RWPE2 (cell line): ENCODE data around the gene ERVK3-1.
"Not testable (repeated sequence)": the region's sequence is repeated elsewhere in the genome, so short reads cannot be mapped to it uniquely, and the experiment has no call there.

ENCODE experiments used
- ATAC-seq: fragments of 200-7000 bp; cut with Tn5 transposase; 3 replicates; pipeline ENCODE4 v1.9.1; 2021; ENCODE audit warnings: low read depth
- DNase-seq: peaks from one replicate; pipeline ENCODE4 v3.0.0-alpha.2; 2020; ENCODE audit warnings: low spot score
- H3K27ac ChIP-seq: fragments of 450-650 bp; 2 replicates; pipeline ENCODE4 v1.5.1; 2017; ENCODE audit warnings: mild to moderate bottlenecking; ENCODE audit not compliant: poor library complexity, severe bottlenecking
- H3K27me3 ChIP-seq: fragments of 250-450 bp; sonication (Bioruptor Pico); 2 replicates; pipeline ENCODE4 v1.5.1; 2021; ENCODE audit warnings: mild to moderate bottlenecking, moderate library complexity; ENCODE audit not compliant: insufficient read depth, poor library complexity, severe bottlenecking
- H3K36me3 ChIP-seq: fragments of 250-450 bp; sonication (Bioruptor Pico); 2 replicates; pipeline ENCODE4 v1.5.1; 2020; ENCODE audit warnings: low read depth, mild to moderate bottlenecking, moderate library complexity
- H3K4me1 ChIP-seq: fragments of 250-450 bp; sonication (Bioruptor Pico); 2 replicates; pipeline ENCODE4 v1.5.1; 2021; ENCODE audit warnings: mild to moderate bottlenecking, moderate library complexity; ENCODE audit not compliant: insufficient read depth, poor library complexity, severe bottlenecking
- H3K4me3 ChIP-seq: fragments of 250-450 bp; sonication (Bioruptor Pico); 2 replicates; pipeline ENCODE4 v1.5.1; 2021; ENCODE audit warnings: mild to moderate bottlenecking, moderate library complexity; ENCODE audit not compliant: severe bottlenecking
- H3K9me3 ChIP-seq: fragments of 250-450 bp; sonication (Bioruptor Pico); 2 replicates; pipeline ENCODE4 v1.5.1; 2021; ENCODE audit warnings: mild to moderate bottlenecking, moderate library complexity; ENCODE audit not compliant: severe bottlenecking
- TF ChIP-seq, protein P1 (sequence below): fragments of 450-650 bp; IDR thresholded peaks from one replicate; pipeline ENCODE4 v1.5.1; 2017; ENCODE audit warnings: mild to moderate bottlenecking, moderate library complexity; ENCODE audit not compliant: poor library complexity, severe bottlenecking

ERVK3-1 gene

DNA sequence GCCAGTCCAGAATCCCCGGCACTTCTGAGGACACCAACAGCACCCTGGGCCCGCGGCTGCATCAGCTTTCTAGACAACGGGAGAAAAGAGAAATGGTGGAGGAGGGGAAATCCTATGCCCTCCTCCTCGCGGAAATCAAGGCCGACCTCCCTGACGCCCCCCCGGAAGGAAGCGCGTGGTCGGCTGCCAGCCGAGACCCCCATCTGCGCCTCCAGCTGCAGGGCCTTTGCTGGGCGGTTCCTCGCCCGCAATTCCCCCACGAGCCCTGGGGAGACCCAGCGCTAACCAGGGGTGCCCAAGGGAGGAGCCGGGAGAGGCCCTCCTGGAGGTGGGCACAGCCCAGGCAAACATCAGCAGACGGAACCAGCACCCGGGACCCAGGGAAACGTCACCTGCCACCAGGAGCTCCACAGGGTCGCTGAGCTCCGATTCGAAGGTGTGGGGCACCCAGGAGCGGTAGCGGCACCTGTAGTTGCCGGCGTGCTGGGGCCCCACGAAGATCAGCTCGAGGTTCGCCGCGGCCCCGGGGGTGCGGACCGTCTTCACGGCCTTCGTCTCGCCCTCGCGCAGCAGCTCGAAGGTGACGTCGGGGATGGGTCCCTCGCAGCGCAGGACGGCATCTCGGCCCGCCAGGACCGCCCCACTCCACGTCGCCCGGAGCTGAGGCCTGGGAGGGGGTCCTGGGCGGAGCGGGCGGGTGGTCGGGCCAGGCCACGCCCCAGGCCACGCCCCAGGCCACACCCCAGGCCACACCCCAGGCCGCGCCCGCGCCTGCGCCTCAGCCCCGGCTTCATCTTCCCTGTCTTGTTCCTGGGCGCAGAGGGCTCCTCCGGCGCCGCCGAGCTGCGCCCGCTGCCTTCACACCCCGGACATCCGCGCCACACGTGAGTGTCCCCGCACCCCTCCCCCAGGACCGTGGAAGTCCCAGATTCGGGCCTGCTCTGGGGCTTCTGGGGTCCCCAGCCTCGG, 42.1 kb downstream of the ERVK3-1 start:
- no peaks in the 10 kb centered on the region for H3K27me3 ChIP-seq
- H3K9me3 ChIP-seq: no peaks in the 10 kb centered on the region
- H3K4me1 ChIP-seq: peaks cover 5% of the 10 kb centered on the region
- peak overlapping the region; percentile 77 for H3K4me3 ChIP-seq
- TF ChIP-seq, protein P1, sequence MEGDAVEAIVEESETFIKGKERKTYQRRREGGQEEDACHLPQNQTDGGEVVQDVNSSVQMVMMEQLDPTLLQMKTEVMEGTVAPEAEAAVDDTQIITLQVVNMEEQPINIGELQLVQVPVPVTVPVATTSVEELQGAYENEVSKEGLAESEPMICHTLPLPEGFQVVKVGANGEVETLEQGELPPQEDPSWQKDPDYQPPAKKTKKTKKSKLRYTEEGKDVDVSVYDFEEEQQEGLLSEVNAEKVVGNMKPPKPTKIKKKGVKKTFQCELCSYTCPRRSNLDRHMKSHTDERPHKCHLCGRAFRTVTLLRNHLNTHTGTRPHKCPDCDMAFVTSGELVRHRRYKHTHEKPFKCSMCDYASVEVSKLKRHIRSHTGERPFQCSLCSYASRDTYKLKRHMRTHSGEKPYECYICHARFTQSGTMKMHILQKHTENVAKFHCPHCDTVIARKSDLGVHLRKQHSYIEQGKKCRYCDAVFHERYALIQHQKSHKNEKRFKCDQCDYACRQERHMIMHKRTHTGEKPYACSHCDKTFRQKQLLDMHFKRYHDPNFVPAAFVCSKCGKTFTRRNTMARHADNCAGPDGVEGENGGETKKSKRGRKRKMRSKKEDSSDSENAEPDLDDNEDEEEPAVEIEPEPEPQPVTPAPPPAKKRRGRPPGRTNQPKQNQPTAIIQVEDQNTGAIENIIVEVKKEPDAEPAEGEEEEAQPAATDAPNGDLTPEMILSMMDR: no peak
- ATAC-seq (peak; percentile 88), DNase-seq (no peak)
- peak overlapping the region; percentile 12 for H3K27ac ChIP-seq
- H3K36me3 ChIP-seq: no peaks in the 10 kb centered on the region

DNA sequence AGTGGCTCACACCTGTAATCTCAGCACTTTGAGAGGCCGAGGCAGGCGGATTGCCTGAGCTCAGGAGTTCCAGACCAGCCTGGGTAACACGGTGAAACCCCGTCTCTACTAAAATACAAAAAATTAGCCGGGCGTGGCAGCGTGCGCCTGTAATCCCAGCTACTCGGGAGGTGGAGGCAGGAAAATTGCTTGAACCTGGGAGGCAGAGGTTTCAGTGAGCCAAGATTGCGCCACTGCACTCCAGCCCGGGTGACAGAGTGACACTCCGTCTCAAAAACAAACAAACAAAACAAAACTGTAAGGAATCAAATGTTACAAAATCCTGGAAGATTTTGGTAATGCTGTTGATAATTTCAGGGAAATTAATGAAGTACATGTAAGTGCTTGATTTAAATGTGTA, 42.9 kb downstream of the ERVK3-1 start:
- peak; percentile 3; the same call in 1 of the 3 replicates for ATAC-seq
- peak overlapping the region; percentile 77 for H3K4me3 ChIP-seq
- H3K27ac ChIP-seq: peak overlapping the region; percentile 12
- H3K9me3 ChIP-seq, H3K27me3 ChIP-seq, H3K4me1 ChIP-seq, DNase-seq, H3K36me3 ChIP-seq: not testable (repeated sequence)

DNA sequence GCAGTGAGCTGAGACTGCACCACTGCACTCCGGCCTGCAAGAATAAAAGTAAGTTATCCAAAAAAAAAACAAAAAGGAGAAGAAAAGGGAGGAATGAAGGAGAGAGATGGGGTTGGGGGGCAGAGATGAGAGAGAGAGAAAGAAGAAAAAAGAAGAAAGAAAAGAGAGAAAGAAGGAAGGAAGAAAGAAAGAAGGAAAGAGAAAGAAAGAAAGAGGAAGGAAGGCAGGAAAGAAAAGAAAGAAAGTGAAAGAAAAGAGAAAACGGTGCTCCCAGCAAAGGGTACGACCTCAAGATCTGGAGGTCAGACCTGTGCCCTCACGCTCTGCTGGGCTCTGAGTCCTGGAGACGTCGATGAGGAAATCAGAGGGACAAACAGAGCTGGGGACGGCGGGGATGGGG, 44.4 kb downstream of the ERVK3-1 start:
- no peak for ATAC-seq
- H3K4me3 ChIP-seq: no peak overlapping the region
- no peaks in the 10 kb centered on the region for H3K9me3 ChIP-seq
- H3K4me1 ChIP-seq: peaks cover 5% of the 10 kb centered on the region
- TF ChIP-seq, protein P1: no peak
- H3K27ac ChIP-seq: no peak overlapping the region
- no peaks in the 10 kb centered on the region for H3K36me3 ChIP-seq
- DNase-seq: no peak
- H3K27me3 ChIP-seq: no peaks in the 10 kb centered on the region

DNA sequence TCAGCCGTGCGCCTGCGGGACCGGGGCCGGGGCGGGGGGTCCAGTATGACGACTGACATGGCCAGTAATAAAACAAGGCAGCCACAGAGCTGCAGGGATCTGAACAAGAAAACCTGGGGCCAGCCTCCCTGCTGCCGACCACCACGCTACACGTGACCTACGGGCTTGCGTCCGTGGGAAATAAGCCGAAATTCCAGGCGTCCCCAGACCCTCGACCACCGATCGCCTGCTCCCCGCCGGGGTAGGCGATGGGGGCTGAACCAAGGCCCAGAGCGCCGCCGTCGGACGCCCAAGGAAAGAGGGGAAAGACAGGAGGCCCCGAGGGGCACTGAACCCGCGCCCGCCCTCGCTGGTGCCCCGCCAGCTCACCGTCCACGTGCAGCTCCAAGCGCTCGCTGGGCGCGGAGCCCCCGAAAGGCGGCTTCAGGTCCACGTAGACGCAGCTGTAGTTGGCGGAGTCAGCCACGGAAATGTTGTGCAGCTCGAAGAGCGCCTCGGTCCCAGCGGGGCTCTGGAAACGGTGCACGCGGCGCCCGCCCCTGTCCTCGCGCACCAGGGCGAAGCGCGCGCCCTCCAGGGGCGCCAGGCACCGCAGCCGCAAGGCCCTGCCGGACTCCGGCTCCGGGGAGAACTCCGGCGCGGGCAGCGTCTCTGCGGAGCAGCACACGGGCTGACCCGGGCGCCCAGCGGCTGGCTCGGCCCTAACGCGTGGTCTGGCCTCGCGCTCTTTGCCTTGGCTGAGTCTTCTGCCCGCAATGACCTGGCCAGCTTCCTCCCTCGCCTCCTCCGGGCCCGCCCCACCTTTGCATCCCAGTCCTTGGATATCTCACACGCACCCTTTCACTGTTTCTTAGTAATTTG, 45.1 kb downstream of the ERVK3-1 start:
- no peak for ATAC-seq
- Histone ChIP-seq H3K36me3 (no peaks in the 10 kb centered on the region), H3K27me3 (no peaks in the 10 kb centered on the region), H3K9me3 (no peaks in the 10 kb centered on the region), H3K27ac (no peak overlapping the region), H3K4me1 (peaks cover 5% of the 10 kb centered on the region), H3K4me3 (no peak overlapping the region)
- DNase-seq: no peak
- TF ChIP-seq, protein P1: no peak

DNA sequence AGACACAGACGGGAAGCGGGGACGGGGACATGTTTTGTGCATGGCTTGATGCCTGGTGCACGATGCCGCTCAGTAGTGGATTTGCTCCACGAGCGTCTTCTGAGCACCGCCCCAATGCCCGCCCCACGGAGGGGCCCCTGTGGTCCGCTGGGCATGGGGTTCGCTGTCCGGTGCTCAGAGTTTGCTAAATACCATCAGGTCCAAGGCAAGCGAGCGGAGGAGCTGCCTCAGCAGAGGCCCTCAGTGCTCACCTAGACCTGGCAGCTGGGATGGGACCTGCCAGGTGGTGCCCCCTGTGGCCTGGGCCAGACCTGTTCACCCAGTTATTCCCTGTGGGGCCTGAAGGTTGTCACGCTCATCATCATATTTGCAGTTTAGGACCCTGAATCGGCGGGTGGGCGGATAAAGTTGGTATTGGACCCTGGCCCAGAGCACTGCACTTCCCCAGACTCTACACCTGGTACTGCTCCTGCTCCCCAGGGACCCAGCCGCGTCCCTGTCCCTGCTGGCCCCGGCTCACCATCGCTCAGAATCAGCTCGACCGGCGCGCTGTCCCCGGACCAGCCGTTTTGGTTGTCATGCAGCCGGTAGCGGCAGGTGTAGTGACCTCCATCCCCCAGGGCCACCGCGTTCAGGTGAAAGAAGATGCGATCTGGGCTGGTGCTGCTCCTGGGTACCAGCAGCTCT, 45.8 kb downstream of the ERVK3-1 start:
- Histone ChIP-seq H3K27me3 (no peaks in the 10 kb centered on the region), H3K4me1 (peaks cover 5% of the 10 kb centered on the region), H3K36me3 (no peaks in the 10 kb centered on the region), H3K27ac (no peak overlapping the region), H3K4me3 (no peak overlapping the region), H3K9me3 (no peaks in the 10 kb centered on the region)
- ATAC-seq (no peak), DNase-seq (no peak)
- TF ChIP-seq, protein P1: no peak
